Measurements from ENCODE around the gene CDT1. TPM values are rescaled to one million over a fixed set of nuclear protein-coding genes. Genes with fewer than 3 reads are reported as not detected.

The CDT1 gene
- total and polyA plus RNA-seq, 9 donors: 2.7 to 17.3 (median 12.1) TPM

- DNase-seq: no peak
- Histone ChIP-seq H3K27ac (ENCODE audit: low read length) (no peak overlapping the region), H3K27me3 (ENCODE audit: control insufficient read depth, insufficient read depth, low read length) (no peaks in the 10 kb centered on the region), H3K4me1 (ENCODE audit: control insufficient read depth, insufficient read depth, low read length) (no peaks in the 10 kb centered on the region), H3K4me3 (ENCODE audit: low read length) (no peak overlapping the region), H3K9me3 (replicated peaks; ENCODE audit: control insufficient read depth, low read depth, low read length) (no peaks in the 10 kb centered on the region), H3K36me3 (ENCODE audit: control insufficient read depth, insufficient read depth, low read length) (peaks cover 34% of the 10 kb centered on the region)
- 81% methylated on average over 21 of the region's 21 CpGs for WGBS (ENCODE audit: insufficient coverage)
These were observed 24.1 kb downstream of the CDT1 start for GRCh38 chr16:88827727-88828126.

- Histone ChIP-seq H3K4me3 (ENCODE audit: low read length) (no peak overlapping the region), H3K27me3 (ENCODE audit: control insufficient read depth, insufficient read depth, low read length) (no peaks in the 10 kb centered on the region), H3K36me3 (ENCODE audit: control insufficient read depth, insufficient read depth, low read length) (peaks cover 30% of the 10 kb centered on the region), H3K4me1 (ENCODE audit: control insufficient read depth, insufficient read depth, low read length) (no peaks in the 10 kb centered on the region), H3K27ac (ENCODE audit: low read length) (no peak overlapping the region), H3K9me3 (replicated peaks; ENCODE audit: control insufficient read depth, low read depth, low read length) (no peaks in the 10 kb centered on the region)
- DNase-seq: no peak
- WGBS (ENCODE audit: insufficient coverage): 89% methylated on average over 24 of the region's 24 CpGs
These were observed 25.1 kb downstream of the CDT1 start for GRCh38 chr16:88828711-88829110.

- Histone ChIP-seq H3K36me3 (ENCODE audit: control insufficient read depth, insufficient read depth, low read length) (peaks cover 26% of the 10 kb centered on the region), H3K27me3 (ENCODE audit: control insufficient read depth, insufficient read depth, low read length) (no peaks in the 10 kb centered on the region), H3K27ac (ENCODE audit: low read length) (no peak overlapping the region), H3K9me3 (replicated peaks; ENCODE audit: control insufficient read depth, low read depth, low read length) (no peaks in the 10 kb centered on the region), H3K4me1 (ENCODE audit: control insufficient read depth, insufficient read depth, low read length) (no peaks in the 10 kb centered on the region), H3K4me3 (ENCODE audit: low read length) (no peak overlapping the region)
- DNase-seq: no peak
- WGBS (ENCODE audit: insufficient coverage): 57% methylated on average over 8 of the region's 11 CpGs
These were observed 26.7 kb downstream of the CDT1 start for GRCh38 chr16:88830258-88830657.

- Histone ChIP-seq H3K36me3 (ENCODE audit: control insufficient read depth, insufficient read depth, low read length) (peaks cover 24% of the 10 kb centered on the region), H3K4me1 (ENCODE audit: control insufficient read depth, insufficient read depth, low read length) (no peaks in the 10 kb centered on the region), H3K27ac (ENCODE audit: low read length) (no peak overlapping the region), H3K9me3 (replicated peaks; ENCODE audit: control insufficient read depth, low read depth, low read length) (no peaks in the 10 kb centered on the region), H3K27me3 (ENCODE audit: control insufficient read depth, insufficient read depth, low read length) (no peaks in the 10 kb centered on the region), H3K4me3 (ENCODE audit: low read length) (no peak overlapping the region)
- DNase-seq: no peak
- 95% methylated on average over 10 of the region's 14 CpGs for WGBS (ENCODE audit: insufficient coverage)
These were observed 27.2 kb downstream of the CDT1 start for GRCh38 chr16:88830783-88831182.

- no peak overlapping the region for H3K4me3 ChIP-seq (ENCODE audit: low read length)
- DNase-seq: no peak
- no peak overlapping the region for H3K27ac ChIP-seq (ENCODE audit: low read length)
- no peaks in the 10 kb centered on the region for H3K27me3 ChIP-seq (ENCODE audit: control insufficient read depth, insufficient read depth, low read length)
- H3K36me3 ChIP-seq (ENCODE audit: control insufficient read depth, insufficient read depth, low read length): peaks cover 19% of the 10 kb centered on the region
- H3K4me1 ChIP-seq (ENCODE audit: control insufficient read depth, insufficient read depth, low read length): no peaks in the 10 kb centered on the region
- WGBS (ENCODE audit: insufficient coverage): 59% methylated on average over 12 of the region's 13 CpGs
- H3K9me3 ChIP-seq (replicated peaks; ENCODE audit: control insufficient read depth, low read depth, low read length): no peaks in the 10 kb centered on the region
These were observed 28.2 kb downstream of the CDT1 start for GRCh38 chr16:88831838-88832237.

GRCh38 chr16:88833086-88833485 is 29.5 kb downstream of the CDT1 start:
- WGBS (ENCODE audit: insufficient coverage): 95% methylated on average over 8 of the region's 13 CpGs

GRCh38 chr16:88834670-88835069 is 31.1 kb downstream of the CDT1 start:
- H3K36me3 ChIP-seq (ENCODE audit: control insufficient read depth, insufficient read depth, low read length): peaks cover 21% of the 10 kb centered on the region
- DNase-seq: no peak
- no peaks in the 10 kb centered on the region for H3K27me3 ChIP-seq (ENCODE audit: control insufficient read depth, insufficient read depth, low read length)
- WGBS (ENCODE audit: insufficient coverage): 85% methylated on average over 11 of the region's 13 CpGs
- H3K4me3 ChIP-seq (ENCODE audit: low read length): no peak overlapping the region
- H3K9me3 ChIP-seq (replicated peaks; ENCODE audit: control insufficient read depth, low read depth, low read length): no peaks in the 10 kb centered on the region
- no peak overlapping the region for H3K27ac ChIP-seq (ENCODE audit: low read length)
- no peaks in the 10 kb centered on the region for H3K4me1 ChIP-seq (ENCODE audit: control insufficient read depth, insufficient read depth, low read length)

More at GRCh38 chr16:88833086-88833485, 29.5 kb downstream of the CDT1 start:
- Histone ChIP-seq H3K4me3 (ENCODE audit: low read length) (no peak overlapping the region), H3K27ac (ENCODE audit: low read length) (no peak overlapping the region), H3K27me3 (ENCODE audit: control insufficient read depth, insufficient read depth, low read length) (no peaks in the 10 kb centered on the region), H3K4me1 (ENCODE audit: control insufficient read depth, insufficient read depth, low read length) (no peaks in the 10 kb centered on the region), H3K36me3 (ENCODE audit: control insufficient read depth, insufficient read depth, low read length) (peaks cover 15% of the 10 kb centered on the region), H3K9me3 (replicated peaks; ENCODE audit: control insufficient read depth, low read depth, low read length) (no peaks in the 10 kb centered on the region)
- DNase-seq: no peak

- H3K9me3 ChIP-seq (replicated peaks; ENCODE audit: control insufficient read depth, low read depth, low read length): no peaks in the 10 kb centered on the region
- peaks cover 28% of the 10 kb centered on the region for H3K36me3 ChIP-seq (ENCODE audit: control insufficient read depth, insufficient read depth, low read length)
- H3K27ac ChIP-seq (ENCODE audit: low read length): no peak overlapping the region
- H3K27me3 ChIP-seq (ENCODE audit: control insufficient read depth, insufficient read depth, low read length): no peaks in the 10 kb centered on the region
- DNase-seq: no peak
- H3K4me1 ChIP-seq (ENCODE audit: control insufficient read depth, insufficient read depth, low read length): no peaks in the 10 kb centered on the region
- 77% methylated on average over 10 of the region's 11 CpGs for WGBS (ENCODE audit: insufficient coverage)
- no peak overlapping the region for H3K4me3 ChIP-seq (ENCODE audit: low read length)
These were observed 31.8 kb downstream of the CDT1 start for GRCh38 chr16:88835383-88835782.

GRCh38 chr16:88835818-88836217 is 32.2 kb downstream of the CDT1 start:
- H3K4me3 ChIP-seq (ENCODE audit: low read length): no peak overlapping the region
- WGBS (ENCODE audit: insufficient coverage): 89% methylated on average over 28 of the region's 33 CpGs
- no peak for DNase-seq
- H3K4me1 ChIP-seq (ENCODE audit: control insufficient read depth, insufficient read depth, low read length): no peaks in the 10 kb centered on the region
- peaks cover 31% of the 10 kb centered on the region for H3K36me3 ChIP-seq (ENCODE audit: control insufficient read depth, insufficient read depth, low read length)
- no peaks in the 10 kb centered on the region for H3K9me3 ChIP-seq (replicated peaks; ENCODE audit: control insufficient read depth, low read depth, low read length)
- H3K27ac ChIP-seq (ENCODE audit: low read length): no peak overlapping the region
- H3K27me3 ChIP-seq (ENCODE audit: control insufficient read depth, insufficient read depth, low read length): no peaks in the 10 kb centered on the region

- WGBS (ENCODE audit: insufficient coverage): 86% methylated on average over 17 of the region's 17 CpGs
- H3K4me1 ChIP-seq (ENCODE audit: control insufficient read depth, insufficient read depth, low read length): no peaks in the 10 kb centered on the region
- no peaks in the 10 kb centered on the region for H3K27me3 ChIP-seq (ENCODE audit: control insufficient read depth, insufficient read depth, low read length)
- H3K9me3 ChIP-seq (replicated peaks; ENCODE audit: control insufficient read depth, low read depth, low read length): no peaks in the 10 kb centered on the region
- no peak overlapping the region for H3K27ac ChIP-seq (ENCODE audit: low read length)
- H3K4me3 ChIP-seq (ENCODE audit: low read length): no peak overlapping the region
- peaks cover 35% of the 10 kb centered on the region for H3K36me3 ChIP-seq (ENCODE audit: control insufficient read depth, insufficient read depth, low read length)
- no peak for DNase-seq
These were observed 33.2 kb downstream of the CDT1 start for GRCh38 chr16:88836791-88837190.

GRCh38 chr16:88837806-88838205 is 34.2 kb downstream of the CDT1 start:
- no peaks in the 10 kb centered on the region for H3K9me3 ChIP-seq (replicated peaks; ENCODE audit: control insufficient read depth, low read depth, low read length)
- H3K27ac ChIP-seq (ENCODE audit: low read length): no peak overlapping the region
- H3K27me3 ChIP-seq (ENCODE audit: control insufficient read depth, insufficient read depth, low read length): no peaks in the 10 kb centered on the region
- no peak for DNase-seq
- no peak overlapping the region for H3K4me3 ChIP-seq (ENCODE audit: low read length)
- H3K36me3 ChIP-seq (ENCODE audit: control insufficient read depth, insufficient read depth, low read length): peaks cover 38% of the 10 kb centered on the region
- 89% methylated on average over 20 of the region's 20 CpGs for WGBS (ENCODE audit: insufficient coverage)
- no peaks in the 10 kb centered on the region for H3K4me1 ChIP-seq (ENCODE audit: control insufficient read depth, insufficient read depth, low read length)

Data from muscle of leg (tissue), 11 donors.